HG03457 (cell line): ENCODE data around the gene SLC6A15.
A peak's percentile ranks its signal among the peaks of the same experiment; 100 is the strongest.

Experiments
- ATAC-seq: cut with Tn5 transposase; IDR thresholded peaks from one replicate; pipeline ENCODE4 v1.9.1; 2021; ENCODE audit warnings: moderate number of reproducible peaks; ENCODE audit not compliant: unreplicated experiment

The SLC6A15 gene

DNA sequence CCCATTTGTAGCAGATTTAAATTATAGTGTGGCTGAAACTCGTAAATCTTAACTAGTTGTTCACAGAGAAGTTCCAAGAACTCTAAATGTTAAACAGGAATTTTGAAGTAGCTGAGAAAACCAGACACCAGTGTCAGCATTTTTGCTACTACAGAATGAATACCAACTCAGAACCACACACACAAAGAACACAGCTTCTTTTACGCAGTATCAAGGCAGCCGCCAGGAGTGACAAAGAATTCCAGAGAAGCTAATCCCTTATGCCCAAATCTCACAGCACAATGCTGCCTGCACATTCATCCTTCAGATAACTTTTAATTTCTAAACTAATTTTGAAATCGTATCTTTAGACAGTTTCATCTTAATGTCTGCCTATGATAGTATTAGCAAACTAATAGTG lies 37.4 kb downstream of the SLC6A15 start:
- ATAC-seq = no peak

DNA sequence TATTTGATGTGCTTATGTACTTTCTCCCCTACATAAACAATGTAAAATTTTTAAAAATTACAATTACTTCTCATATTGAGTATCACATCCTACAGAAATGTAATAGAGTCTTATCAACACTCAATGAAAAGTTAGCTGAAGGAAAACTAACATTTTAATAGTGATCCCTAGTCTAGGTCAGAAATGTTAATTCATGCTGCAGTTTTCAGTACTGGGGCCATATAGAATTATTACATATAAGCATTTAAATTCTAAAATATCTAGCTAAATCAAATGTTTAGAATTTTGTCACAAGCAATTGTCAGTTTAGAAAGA lies 37.8 kb downstream of the SLC6A15 start:
- no peak for ATAC-seq

DNA sequence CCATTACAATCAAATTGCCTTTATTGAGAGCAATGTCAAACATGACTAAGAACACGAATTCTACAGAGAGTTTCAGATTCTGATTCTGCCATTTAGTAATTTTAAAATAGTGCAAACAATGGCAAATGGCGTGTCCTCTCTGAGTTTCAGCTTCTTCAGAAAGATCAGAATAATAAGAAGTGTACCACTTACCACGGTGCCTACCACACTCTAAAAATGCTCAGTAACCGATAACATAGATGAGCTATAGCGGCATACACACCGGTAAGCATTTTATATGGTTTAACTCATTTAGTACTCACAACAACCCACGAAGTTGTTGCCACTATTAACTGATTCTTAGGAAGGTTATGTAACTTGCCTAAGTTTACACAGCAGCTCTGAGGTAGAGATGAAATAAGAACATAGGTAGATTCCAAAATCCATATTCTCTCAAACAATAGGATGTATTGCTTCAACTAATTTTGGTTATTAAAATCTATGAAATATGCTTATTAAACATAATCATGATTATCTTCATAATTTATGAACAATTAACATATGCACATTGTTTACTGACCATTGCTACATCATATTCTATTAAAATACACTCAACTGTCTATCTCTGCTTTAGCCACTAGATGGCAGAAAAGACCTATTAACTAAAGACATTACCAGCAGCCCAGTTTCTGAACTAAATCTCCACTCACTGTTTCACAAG lies 38.3 kb downstream of the SLC6A15 start:
- peak; percentile 97 for ATAC-seq

DNA sequence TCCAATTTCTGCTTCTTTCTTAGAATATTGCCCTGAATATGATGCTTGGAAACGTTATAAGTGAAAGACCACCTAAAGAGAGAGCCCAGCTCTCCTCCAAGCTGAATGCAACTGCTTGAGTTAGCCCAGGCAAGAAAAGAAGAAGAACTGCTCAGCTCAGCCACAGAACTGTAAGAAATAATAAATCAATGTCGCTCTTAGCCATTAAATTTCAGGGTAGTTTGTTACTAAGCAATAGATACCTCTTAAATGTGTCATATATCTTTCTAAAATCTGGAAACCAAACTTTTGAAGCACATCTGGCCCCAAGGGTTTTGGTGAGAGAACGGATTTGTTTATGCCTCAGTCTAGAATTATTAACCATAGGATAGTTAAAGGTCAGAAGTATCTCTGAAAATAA lies 50.4 kb downstream of the SLC6A15 start:
- no peak for ATAC-seq

DNA sequence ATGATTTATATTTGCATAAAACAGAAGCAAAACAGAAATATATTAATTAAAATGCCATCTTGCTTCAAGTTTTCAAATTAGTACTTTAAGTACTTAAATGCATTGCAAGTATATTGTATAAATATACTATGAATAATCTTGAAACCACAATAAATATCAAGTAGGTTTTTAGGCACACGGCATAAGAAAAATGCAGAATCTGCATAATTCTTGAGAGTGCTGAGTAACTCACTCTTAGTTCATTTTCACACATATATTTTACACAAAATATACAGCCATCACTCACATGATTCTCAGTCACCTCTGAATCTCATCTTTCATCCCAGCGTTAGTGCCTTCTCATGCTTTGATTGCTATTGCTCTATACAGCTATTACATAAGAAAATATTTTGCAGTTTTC lies 51.9 kb downstream of the SLC6A15 start:
- no peak for ATAC-seq

DNA sequence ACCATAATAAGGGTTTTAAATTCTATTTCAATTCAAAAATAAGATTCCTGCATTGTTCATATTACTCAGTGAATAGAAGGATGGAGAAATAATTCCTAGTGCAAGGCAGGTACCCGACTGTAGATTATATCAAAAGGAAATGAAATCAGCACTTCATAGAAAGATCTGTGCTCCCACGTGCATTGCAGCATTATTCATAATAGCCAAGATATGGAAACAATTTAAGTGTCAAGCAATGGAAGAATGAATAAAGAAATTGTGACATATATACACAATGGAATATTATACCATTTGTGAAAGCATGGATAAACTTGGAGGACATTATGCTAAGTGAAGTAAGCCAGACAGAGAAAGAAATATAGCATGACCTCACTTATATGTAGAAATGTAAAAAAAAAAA lies 53.8 kb downstream of the SLC6A15 start:
- no peak for ATAC-seq

DNA sequence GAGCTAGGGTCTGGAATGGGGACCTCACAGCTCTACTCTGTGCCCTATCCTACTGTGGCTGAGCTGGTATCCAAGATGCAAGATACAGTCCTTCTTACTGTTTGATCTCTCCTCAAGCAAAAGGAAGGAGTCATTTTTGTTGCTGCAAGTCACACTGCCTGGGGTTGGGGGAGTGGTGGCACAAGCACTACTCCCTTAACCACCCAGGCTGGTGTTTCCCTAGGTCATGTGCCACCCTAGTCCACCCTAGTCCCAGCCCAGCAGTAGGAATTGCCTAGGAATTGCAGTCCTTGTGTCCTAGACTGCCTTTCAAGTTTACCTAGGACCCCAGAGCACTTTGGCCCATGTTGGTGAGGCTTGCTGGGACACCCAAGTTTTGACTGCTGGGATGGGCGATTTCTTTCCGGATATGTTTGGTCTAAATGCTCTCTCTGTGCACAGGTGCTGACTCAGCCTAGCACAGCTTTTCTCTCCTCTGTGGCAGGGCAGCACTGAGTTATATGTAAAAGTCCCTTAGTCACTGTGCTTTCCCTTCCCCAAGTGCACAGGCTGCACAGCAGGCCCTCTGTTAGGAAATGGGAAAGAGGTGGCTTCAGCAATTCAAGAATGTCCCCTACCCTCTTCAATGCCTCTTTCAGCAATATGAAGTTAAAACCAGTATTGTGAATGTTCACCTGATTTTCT lies 54.9 kb downstream of the SLC6A15 start:
- ATAC-seq = no peak

DNA sequence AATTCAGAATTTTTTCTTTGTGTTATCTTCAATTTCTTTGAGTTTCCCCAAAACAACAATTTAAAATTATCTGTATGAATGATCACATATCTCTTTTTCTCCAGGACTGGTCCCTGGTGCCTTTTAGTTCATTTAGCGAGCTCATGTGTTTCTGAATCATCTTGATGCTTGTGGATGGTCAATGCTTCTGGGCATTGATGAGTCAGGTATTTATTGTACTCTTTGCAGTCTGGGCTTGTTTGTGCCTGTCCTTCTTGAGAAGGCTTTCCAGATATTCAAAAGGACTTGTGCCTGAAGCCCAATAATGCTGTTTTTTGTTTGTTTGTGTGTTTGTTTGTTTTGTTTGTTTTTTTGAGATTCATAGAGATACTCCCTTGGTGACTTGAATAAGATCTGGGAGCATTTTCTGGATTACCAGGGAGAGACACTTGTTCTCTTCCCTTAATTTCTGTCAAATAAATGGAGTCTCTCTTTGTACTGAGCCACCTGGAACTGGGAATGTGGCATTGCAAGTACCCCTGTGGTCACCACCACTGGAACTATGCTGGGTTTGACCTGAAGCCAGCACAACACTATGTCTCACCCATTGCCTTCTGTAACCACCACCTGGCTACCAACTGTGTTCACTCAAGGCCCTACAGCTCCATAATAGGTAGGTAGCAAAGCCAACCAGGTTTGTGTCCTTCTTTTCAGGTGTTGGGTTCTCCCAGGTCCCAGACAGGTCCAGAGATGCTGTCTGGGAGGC lies 56.3 kb downstream of the SLC6A15 start:
- ATAC-seq = no peak

DNA sequence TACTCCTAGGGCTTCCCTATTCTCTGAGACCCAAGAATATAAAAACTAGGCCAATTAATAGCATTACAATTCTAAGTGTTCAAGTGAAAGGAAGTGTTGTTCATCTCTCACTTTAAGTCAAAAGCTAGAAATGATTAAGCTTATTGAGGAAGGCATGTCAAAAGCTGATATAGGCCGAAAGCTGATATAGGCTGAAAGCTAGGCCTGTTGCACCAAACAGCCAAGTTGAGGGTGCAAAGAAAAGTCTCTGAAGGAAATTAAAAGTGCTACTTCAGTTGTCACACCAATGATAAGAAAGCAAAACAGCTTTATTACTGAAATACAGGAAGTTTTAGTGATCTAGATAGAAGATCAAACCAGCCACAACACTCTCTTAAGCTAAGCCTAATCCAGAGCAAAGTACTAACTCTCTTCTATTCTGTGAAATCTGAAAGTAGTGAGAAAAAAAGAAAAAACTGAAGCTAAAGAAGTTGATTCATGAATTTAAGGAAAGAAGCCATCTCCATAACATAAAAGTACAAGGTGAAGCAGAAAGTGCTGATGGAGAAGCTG lies 68.9 kb downstream of the SLC6A15 start:
- ATAC-seq = no peak

DNA sequence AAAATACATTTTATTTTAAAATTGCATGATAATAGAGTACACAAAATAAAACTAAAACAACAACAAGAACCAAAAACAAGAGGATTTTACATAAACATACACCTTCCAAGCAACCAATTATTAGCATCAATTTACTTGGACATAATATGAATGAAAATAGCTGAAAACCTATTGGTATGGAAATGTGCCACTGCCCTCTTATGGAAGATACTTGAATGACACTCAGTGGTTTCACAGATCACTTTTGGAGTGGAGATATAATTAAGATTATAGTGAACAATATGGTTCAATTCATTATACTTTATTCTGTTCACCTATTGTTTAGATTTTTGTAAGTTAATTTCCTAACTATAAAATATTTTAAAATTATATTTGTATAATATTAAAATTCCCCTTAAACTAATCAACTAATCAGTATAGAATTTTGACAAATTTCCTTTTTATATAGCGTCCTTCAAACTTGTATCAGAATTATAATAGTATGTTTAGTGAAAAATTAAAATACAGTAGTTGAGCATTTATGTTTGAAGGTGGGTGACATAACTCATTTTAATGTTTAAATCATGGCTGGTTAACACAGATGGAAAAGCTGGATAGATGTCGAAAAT lies 70.1 kb downstream of the SLC6A15 start:
- peak; percentile 72 for ATAC-seq

DNA sequence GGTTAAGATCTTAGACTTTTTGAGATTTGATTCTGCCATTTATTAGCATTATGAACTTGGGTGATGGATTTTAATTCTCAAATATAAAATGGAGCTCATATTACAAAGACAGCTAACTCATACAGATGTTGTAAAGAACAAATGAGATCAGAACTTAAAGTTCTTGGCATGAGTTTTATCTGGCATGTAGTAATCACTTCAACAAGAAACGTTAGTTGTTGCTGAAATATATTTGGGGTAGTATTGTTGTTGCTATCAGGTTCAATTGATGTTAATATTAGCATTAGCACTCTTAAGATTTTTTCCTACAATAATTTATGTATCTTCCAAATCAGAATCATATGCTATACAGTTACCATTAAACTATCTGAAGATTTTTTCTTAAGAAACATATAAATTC lies 71.0 kb downstream of the SLC6A15 start:
- no peak for ATAC-seq

DNA sequence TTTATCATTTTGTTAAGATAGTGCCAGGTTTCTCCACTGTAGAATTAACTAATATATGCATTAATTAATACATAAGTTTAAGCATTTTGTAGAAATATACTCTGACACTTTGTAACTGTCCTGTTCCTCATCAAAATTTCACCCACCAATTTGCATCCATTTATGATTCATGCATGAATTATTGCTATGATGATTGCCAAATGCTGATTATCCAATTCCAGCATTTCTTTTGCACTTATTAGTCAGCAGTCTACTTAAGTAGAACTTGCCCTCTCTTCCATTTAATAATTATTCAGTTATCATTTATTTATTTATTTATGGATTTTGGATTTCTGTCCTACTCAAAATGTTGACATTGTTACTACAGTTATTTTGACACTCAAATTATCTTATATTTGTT lies 72.2 kb downstream of the SLC6A15 start:
- no peak for ATAC-seq

DNA sequence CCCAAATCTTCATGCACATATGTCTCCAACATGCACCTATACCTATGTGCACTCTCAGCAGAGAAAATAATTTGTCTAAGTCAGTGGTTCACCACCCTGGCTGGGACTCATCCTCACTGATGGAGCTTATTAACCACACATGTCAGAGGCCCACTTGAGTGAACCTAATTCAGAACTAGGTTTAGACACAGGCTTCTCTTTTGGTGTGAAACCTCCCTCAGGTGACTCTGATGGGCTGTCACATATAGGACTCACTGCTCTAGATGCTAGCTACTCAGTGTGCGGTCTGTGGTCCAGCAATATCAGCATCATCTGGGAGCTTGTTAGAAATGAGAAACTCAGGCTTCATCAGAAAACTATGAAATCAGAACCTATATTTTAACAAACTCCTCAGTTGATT lies 85.7 kb downstream of the SLC6A15 start:
- ATAC-seq = no peak

DNA sequence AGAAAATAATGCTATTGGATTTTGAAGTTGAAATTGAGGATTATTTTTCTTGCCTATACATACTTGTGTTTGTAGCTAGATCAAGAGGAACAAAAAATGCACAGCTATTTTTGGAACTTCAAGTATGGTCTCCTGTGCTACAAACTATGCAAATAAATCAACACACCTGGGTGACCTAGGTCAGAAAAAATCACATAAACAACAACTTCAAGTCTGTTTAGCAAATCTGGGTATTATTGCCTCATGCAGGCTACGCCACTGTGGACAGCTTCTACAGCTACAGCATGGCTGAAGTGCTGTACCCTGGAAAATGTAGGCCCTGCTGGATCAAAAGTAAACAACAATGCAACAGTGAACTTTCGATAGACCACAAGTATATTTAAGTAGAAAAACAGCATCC lies 87.5 kb downstream of the SLC6A15 start:
- no peak for ATAC-seq

DNA sequence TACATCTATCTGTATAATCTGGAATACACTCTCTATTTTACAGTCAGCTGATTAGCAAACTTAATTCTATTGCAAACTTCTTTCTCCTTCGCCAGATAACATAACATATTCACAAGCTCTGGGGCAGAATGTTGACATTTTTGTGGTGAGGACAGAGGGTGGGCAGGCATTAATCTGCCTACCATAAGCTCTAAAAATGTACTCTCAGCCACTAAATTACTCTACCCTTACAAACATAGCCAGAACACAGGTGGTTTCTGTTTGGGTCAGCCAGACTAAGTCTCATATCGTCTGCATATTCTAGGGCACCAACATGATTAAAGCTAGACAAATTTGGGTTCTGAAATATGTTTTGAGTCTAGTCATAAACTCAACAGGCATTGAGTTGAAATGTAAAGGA lies 90.1 kb downstream of the SLC6A15 start:
- no peak for ATAC-seq

DNA sequence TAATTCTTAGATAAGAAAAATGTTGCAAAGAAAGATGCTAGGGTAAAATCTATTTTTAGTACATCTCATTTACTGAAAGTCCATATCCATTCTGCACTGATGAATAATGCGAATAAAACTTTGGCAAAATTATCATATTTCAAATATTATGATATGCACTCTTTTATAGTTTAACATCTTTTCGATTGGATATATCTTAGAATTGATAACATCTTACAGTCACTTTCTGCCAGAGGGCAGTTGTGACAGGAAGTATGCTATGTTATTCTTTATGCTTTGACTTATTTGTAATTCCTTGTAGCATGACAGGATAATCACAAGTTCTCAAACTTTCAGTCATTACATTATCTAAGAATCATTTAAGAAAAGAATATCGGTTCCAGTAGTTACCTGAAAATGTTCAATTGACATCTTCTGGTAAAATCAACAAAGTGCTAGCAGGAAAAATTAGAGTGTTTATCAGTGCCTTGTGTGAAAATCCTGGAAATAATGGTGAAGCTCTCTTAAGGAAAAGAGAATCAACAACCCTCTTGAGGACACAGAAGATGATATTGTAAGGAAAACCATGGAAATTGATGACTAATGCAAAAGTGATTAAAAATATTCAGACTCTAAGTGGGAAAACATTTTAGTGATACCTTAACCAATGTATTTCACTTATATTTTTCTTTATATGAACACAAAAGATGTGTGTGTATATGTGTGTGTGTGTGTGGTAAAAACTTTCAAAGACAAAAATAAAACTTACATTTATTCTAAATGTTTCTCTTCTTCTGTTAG lies 95.5 kb downstream of the SLC6A15 start:
- ATAC-seq = no peak

DNA sequence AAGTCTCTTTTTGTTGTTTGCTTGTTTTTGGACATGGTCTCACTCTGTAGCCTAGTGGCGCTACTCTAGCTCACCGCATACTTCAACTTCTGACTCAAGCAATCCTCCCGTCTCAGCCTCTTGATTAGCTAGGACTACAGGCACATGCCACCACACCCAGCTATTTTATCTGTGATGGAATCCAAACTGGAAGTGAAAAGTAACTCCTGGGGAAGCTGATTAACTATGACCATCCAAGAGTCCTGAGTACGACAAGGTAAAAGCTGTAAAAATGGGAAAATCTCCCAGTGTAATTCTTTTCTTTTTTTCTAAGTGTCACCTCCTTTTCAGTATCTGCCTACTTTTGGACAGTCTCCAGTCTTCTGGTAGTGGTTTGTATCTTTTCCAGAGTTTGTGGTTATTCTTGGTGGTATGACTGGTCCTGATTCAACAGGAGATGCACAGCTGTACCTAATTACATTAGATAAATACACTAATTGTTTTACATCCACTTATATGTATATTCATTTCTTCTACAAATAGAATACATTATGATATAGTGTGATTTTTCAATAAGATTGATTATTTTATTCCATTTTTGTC lies 97.8 kb downstream of the SLC6A15 start:
- ATAC-seq = no peak

DNA sequence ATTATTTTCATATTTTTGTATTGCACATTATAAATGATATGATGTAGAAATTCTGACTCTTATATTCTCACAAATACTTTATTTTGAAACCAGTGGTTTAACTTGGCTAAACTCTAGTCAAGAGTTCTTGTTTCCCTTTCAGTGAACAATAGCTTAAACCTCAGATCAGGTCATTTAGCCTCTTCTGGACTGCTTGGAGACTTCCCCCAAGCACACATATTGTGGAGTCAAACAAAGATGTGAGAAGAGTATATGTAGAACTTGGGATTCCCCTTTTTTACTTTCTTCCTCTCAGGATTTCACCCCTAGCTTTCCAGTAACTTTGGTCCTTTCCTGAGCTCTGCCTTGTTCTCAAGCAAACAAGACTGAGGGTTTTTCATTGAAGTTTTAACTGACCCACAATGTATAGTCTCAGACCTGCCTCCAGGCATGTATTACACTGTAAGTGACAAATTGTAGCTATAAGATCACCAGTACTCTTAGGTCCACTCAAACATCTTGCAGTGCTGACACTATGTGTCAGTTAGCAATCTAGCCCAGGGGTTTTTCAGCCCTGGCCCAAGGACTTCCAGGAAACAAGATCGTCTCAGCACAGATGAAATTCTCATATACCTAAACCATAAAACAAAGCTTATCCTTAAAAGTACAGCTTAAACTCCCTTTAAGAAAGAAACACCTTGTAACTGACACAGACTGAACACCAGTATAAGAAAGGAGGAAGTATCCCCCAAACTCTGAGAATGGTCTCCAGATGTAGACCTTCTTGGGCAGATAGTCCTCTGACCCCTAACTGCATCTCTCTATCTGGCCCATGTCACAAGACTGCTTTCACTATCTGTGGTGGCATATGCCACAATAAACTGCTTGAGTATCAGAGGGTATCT lies 98.6 kb downstream of the SLC6A15 start:
- no peak for ATAC-seq

DNA sequence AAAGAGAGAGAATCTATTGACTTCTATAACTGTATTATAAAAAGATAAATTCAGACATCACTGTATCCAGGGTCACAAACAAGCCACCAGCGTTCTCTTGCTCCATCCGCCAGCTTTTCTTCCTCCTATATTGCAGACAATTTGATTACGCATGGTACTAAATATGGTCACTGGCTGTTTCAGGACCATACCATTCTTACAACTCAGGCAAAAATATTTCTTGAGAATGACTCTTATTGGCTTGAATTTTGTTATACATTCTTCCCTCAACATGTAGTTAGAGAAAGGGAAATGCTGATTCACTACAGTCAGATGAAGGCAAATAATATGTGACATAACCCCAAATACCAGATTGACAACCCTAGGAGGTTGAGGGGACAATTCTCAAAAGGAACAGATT lies 101.3 kb downstream of the SLC6A15 start:
- ATAC-seq = no peak
